Measurements from ENCODE around the gene CTDSP2.

Gene CTDSP2

GRCh38 chr12:57793920-57794319, 52.6 kb downstream of the CTDSP2 start:
- Histone ChIP-seq H3K27ac (ENCODE audit: low read depth, low read length) (no peak overlapping the region), H3K4me2 (ENCODE audit: low read depth, low read length, poor library complexity, severe bottlenecking) (no peak overlapping the region), H3K36me3 (ENCODE audit: low read length) (peaks cover 26% of the 10 kb centered on the region; the same call in 1 of the 2 replicates)

GRCh38 chr12:57783861-57784260, 62.7 kb downstream of the CTDSP2 start:
- H3K4me2 ChIP-seq (ENCODE audit: low read depth, low read length, poor library complexity, severe bottlenecking), result peak overlapping the region; percentile 91
- H3K9me3 ChIP-seq (ENCODE audit: insufficient read depth, low read length), result no peaks in the 10 kb centered on the region
- no peaks in the 10 kb centered on the region for H3K27me3 ChIP-seq (ENCODE audit: low read length)
- no peak overlapping the region for H3K27ac ChIP-seq (ENCODE audit: low read depth, low read length)
- H3K79me2 ChIP-seq (ENCODE audit: insufficient read depth, low read length), result peaks cover 16% of the 10 kb centered on the region
- H3K4me3 ChIP-seq (ENCODE audit: insufficient read depth, low read length, poor library complexity, severe bottlenecking), result no peak overlapping the region
- no peak overlapping the region for H3K9ac ChIP-seq (ENCODE audit: low read length)
- H4K20me1 ChIP-seq (ENCODE audit: low read depth, low read length), result no peaks in the 10 kb centered on the region
- H3F3A ChIP-seq (ENCODE audit: insufficient read depth), result no peaks in the 10 kb centered on the region
- TF ChIP-seq, protein P1, sequence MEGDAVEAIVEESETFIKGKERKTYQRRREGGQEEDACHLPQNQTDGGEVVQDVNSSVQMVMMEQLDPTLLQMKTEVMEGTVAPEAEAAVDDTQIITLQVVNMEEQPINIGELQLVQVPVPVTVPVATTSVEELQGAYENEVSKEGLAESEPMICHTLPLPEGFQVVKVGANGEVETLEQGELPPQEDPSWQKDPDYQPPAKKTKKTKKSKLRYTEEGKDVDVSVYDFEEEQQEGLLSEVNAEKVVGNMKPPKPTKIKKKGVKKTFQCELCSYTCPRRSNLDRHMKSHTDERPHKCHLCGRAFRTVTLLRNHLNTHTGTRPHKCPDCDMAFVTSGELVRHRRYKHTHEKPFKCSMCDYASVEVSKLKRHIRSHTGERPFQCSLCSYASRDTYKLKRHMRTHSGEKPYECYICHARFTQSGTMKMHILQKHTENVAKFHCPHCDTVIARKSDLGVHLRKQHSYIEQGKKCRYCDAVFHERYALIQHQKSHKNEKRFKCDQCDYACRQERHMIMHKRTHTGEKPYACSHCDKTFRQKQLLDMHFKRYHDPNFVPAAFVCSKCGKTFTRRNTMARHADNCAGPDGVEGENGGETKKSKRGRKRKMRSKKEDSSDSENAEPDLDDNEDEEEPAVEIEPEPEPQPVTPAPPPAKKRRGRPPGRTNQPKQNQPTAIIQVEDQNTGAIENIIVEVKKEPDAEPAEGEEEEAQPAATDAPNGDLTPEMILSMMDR (IDR thresholded peaks at IDR 0.05; ENCODE audit: insufficient read depth, low read length, poor library complexity, severe bottlenecking), result no peak
- TF ChIP-seq EZH2phosphoT487 (conservative IDR thresholded peaks at IDR 0.05; ENCODE audit: low read length), result no peak
- no peaks in the 10 kb centered on the region for H3K9me2 ChIP-seq (replicated peaks; ENCODE audit: insufficient read depth, low read length)
- peaks cover 22% of the 10 kb centered on the region; the same call in 1 of the 2 replicates for H3K36me3 ChIP-seq (ENCODE audit: low read length)
- H2AFZ ChIP-seq (ENCODE audit: low read depth, low read length, severe bottlenecking), result no peak overlapping the region

More at GRCh38 chr12:57793920-57794319, 52.6 kb downstream of the CTDSP2 start:
- Histone ChIP-seq H3K9me2 (replicated peaks; ENCODE audit: insufficient read depth, low read length) (no peaks in the 10 kb centered on the region), H4K20me1 (ENCODE audit: low read depth, low read length) (no peaks in the 10 kb centered on the region), H3K27me3 (ENCODE audit: low read length) (no peaks in the 10 kb centered on the region), H2AFZ (ENCODE audit: low read depth, low read length, severe bottlenecking) (no peak overlapping the region), H3K9me3 (ENCODE audit: insufficient read depth, low read length) (no peaks in the 10 kb centered on the region), H3K4me3 (ENCODE audit: insufficient read depth, low read length, poor library complexity, severe bottlenecking) (no peak overlapping the region), H3K9ac (ENCODE audit: low read length) (no peak overlapping the region), H3F3A (ENCODE audit: insufficient read depth) (peaks cover 5% of the 10 kb centered on the region; the same call in 1 of the 2 replicates), H3K79me2 (ENCODE audit: insufficient read depth, low read length) (no peaks in the 10 kb centered on the region)
- TF ChIP-seq EZH2phosphoT487 (conservative IDR thresholded peaks at IDR 0.05; ENCODE audit: low read length), result no peak
- TF ChIP-seq, protein P1 (IDR thresholded peaks at IDR 0.05; ENCODE audit: insufficient read depth, low read length, poor library complexity, severe bottlenecking), result no peak

DNA sequence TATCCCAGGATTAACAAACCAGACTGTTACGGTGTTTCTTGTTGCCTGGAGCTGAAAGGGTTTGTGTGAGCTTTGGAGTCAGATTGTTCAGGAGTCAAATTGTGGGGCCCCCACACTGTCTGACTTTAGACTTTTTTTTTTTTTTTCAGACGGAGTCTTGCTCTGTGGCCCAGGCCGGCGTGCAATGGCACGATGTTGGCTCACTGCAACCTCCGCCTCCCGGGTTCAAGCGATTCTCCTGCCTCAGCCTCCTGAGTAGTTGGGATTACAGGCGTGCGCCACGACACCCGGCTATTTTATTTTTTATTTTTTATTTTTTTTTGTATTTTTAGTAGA, 63.1 kb downstream of the CTDSP2 start:
- Histone ChIP-seq H3K27ac (ENCODE audit: low read depth, low read length) (no peak overlapping the region), H2AFZ (ENCODE audit: low read depth, low read length, severe bottlenecking) (no peak overlapping the region), H3K36me3 (ENCODE audit: low read length) (peaks cover 22% of the 10 kb centered on the region; the same call in 1 of the 2 replicates), H3K4me3 (ENCODE audit: insufficient read depth, low read length, poor library complexity, severe bottlenecking) (peak overlapping the region; percentile 100), H3K9me3 (ENCODE audit: insufficient read depth, low read length) (no peaks in the 10 kb centered on the region), H3K9me2 (replicated peaks; ENCODE audit: insufficient read depth, low read length) (no peaks in the 10 kb centered on the region), H3F3A (ENCODE audit: insufficient read depth) (no peaks in the 10 kb centered on the region), H3K4me2 (ENCODE audit: low read depth, low read length, poor library complexity, severe bottlenecking) (peak overlapping the region; percentile 91), H4K20me1 (ENCODE audit: low read depth, low read length) (no peaks in the 10 kb centered on the region), H3K27me3 (ENCODE audit: low read length) (no peaks in the 10 kb centered on the region), H3K9ac (ENCODE audit: low read length) (peak overlapping the region; percentile 92), H3K79me2 (ENCODE audit: insufficient read depth, low read length) (peaks cover 16% of the 10 kb centered on the region)
- TF ChIP-seq EZH2phosphoT487 (conservative IDR thresholded peaks at IDR 0.05; ENCODE audit: low read length), result no peak
- TF ChIP-seq, protein P1 (IDR thresholded peaks at IDR 0.05; ENCODE audit: insufficient read depth, low read length, poor library complexity, severe bottlenecking), result no peak

All from SU-DHL-6 (cell line).